ENCODE results near the gene PLSCR4.

The PLSCR4 gene

DNA sequence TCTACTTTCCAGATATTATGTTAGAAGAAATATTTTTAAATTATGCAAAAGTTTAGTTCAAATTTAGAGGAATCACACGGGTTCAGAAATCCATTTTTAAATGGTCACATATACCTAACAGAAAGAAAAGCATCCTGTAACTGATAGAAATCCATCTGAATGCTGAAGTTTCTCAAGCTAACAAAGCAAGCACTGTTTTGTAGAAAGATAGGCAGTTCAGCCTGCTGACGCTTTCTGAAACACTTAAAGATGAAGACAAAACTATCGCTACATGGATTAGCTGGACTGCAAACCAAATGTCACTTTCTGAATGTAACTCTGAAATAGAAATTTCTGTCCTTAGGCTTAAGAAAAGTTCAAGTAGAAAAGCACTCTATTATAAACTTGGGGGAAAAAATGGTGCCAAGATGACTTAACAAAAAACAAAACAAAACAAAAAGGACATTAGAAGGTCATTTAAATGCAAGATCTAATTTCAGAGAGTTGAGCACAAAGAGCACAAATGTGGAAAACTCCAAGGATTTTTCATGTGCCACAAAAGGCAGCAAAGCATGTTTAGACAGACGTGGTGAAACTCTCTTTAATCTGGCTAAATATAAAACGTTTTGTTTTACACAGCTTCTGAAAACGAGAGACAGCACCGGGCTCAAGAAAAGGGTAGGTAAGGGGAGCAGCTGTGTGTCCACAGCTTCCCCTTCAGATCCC is 91.1 kb downstream of the PLSCR4 start:
- DNase-seq: no peak
- peaks cover 0 to 6% of the 10 kb centered on the region in 2 donors for H3K4me1 Mint-ChIP-seq (ENCODE audit: low read depth in 2 of 2)
- H3K36me3 Mint-ChIP-seq (ENCODE audit: insufficient read depth): no peaks in the 10 kb centered on the region
- H3K9me3 Mint-ChIP-seq: peaks cover 0 to 3% of the 10 kb centered on the region in 2 donors
- no peak overlapping the region for H3K27ac Mint-ChIP-seq
- no peak for ATAC-seq (replicated peaks)
- H3K4me3 Mint-ChIP-seq: peak overlapping the region; percentile 21 to 61
- peaks cover 33 to 44% of the 10 kb centered on the region in 2 donors for H3K27me3 Mint-ChIP-seq

GRCh38 chr3:146159037-146159436 is 91.9 kb downstream of the PLSCR4 start:
- peaks cover 0 to 6% of the 10 kb centered on the region in 2 donors for H3K4me1 Mint-ChIP-seq (ENCODE audit: low read depth in 2 of 2)
- no peaks in the 10 kb centered on the region for H3K36me3 Mint-ChIP-seq (ENCODE audit: insufficient read depth)
- H3K4me3 Mint-ChIP-seq: no peak overlapping the region
- ATAC-seq (replicated peaks) (no peak), DNase-seq (no peak)
- no peak overlapping the region for H3K27ac Mint-ChIP-seq
- H3K27me3 Mint-ChIP-seq: peaks cover 33 to 44% of the 10 kb centered on the region in 2 donors
- H3K9me3 Mint-ChIP-seq: peaks cover 0 to 3% of the 10 kb centered on the region in 2 donors

DNA sequence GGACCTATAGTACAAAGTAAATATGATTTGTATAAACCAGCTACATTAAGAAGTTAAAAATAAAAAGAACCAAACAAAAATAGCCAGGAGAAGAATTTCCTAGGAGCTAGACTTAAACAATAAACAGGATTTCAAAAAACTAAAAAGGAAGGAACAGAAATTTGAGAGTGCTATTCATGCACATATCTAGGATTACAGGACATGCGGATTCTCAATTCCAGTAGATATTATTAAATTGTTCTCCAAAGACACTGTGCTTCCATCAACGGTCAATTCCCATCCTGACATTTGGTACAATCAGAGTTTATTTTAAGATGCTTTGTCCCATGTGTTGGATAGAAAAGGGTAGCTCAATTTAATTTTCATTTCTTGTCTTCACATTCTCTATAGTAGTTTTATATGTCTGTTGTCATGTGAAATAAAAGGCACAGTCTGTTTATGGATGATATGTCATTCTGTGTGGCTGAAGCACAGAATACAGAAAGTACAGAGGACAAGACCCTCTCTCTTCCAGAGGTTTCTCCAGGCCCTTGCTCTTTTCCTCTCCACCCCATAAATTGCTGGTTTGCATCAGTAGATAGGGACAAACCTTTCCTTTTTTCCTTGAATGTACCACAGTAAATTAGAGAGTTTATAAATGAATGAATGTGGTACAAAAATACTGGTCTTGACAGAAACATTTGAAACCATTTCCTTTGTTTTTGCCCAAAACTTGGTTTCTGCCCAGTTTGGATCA is 93.4 kb downstream of the PLSCR4 start:
- Mint-ChIP-seq H3K4me3 (no peak overlapping the region), H3K9me3 (no peaks in the 10 kb centered on the region), H3K4me1 (ENCODE audit: low read depth in 2 of 2) (peaks cover 0 to 6% of the 10 kb centered on the region in 2 donors), H3K27me3 (peaks cover 21 to 29% of the 10 kb centered on the region in 2 donors), H3K27ac (no peak overlapping the region), H3K36me3 (ENCODE audit: insufficient read depth) (no peaks in the 10 kb centered on the region)
- no peak for DNase-seq
- ATAC-seq (replicated peaks): no peak

DNA sequence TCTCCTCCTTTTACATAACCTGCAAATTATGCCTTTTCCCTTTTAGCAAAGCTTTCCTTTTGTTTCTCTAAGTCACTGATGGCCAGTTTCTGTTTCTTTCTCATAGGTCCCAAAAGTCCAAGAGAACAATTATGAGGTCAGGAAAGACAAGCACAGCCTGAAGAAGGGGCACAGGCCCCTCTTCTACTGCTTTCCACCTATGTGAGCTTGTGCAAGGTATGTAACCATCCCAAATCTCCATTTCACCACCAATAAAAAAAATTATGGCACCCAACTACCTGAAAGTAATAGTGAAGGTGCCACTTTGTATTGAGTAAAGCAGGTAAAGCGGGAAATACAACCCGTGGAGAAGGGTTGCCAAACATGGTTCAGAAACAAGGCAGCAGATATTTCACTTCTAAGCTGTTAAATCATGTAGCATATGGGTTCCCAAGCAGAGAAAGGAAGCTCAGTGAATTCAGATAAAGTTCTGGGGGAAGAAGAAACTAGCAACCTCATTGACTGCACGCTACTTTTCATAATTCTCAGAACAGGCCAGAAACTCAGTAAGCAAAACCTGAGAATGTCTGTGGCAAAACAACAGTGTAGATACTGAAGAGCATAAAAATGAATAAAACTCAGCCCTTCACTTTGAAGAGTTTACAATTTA is 94.1 kb downstream of the PLSCR4 start:
- H3K36me3 Mint-ChIP-seq (ENCODE audit: insufficient read depth): no peaks in the 10 kb centered on the region
- H3K27me3 Mint-ChIP-seq: peaks cover 14 to 22% of the 10 kb centered on the region in 2 donors
- H3K9me3 Mint-ChIP-seq: no peaks in the 10 kb centered on the region
- ATAC-seq (replicated peaks) (no peak), DNase-seq (no peak)
- H3K4me3 Mint-ChIP-seq: no peak overlapping the region
- H3K27ac Mint-ChIP-seq: no peak overlapping the region
- peaks cover 0 to 6% of the 10 kb centered on the region in 2 donors for H3K4me1 Mint-ChIP-seq (ENCODE audit: low read depth in 2 of 2)

- Mint-ChIP-seq H3K36me3 (ENCODE audit: insufficient read depth) (no peaks in the 10 kb centered on the region), H3K27ac (no peak overlapping the region), H3K4me1 (ENCODE audit: low read depth in 2 of 2) (peaks cover 0 to 6% of the 10 kb centered on the region in 2 donors), H3K27me3 (peaks cover 10 to 18% of the 10 kb centered on the region in 2 donors), H3K9me3 (no peaks in the 10 kb centered on the region), H3K4me3 (no peak overlapping the region)
- DNase-seq (no peak), ATAC-seq (replicated peaks) (no peak)
Observed at GRCh38 chr3:146156095-146156494, 94.8 kb downstream of the PLSCR4 start.

DNA sequence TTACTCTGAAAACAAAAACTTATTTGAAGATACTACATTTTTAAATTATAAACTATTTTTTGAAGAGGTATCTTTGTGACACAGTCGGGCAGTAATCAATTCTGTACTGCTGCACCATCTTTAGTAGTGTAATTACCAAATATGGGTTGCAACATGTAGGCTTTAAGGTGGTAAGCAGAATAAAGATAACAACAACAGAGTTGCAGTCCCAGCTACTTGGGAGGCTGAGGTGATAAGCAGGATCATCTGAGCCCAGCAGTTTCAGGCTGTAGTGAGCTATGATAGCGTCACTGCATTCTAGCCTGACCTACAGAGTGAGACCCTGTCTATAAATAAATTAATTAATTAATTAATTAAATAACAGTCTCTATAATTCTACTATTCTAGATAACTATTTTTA is 95.9 kb downstream of the PLSCR4 start:
- no peaks in the 10 kb centered on the region for H3K36me3 Mint-ChIP-seq (ENCODE audit: insufficient read depth)
- no peak for ATAC-seq (replicated peaks)
- H3K4me1 Mint-ChIP-seq (ENCODE audit: low read depth in 2 of 2): peaks cover 0 to 3% of the 10 kb centered on the region in 2 donors
- H3K4me3 Mint-ChIP-seq: no peak overlapping the region
- no peaks in the 10 kb centered on the region for H3K9me3 Mint-ChIP-seq
- peaks cover 5 to 14% of the 10 kb centered on the region in 2 donors for H3K27me3 Mint-ChIP-seq
- DNase-seq: no peak
- no peak overlapping the region for H3K27ac Mint-ChIP-seq

DNA sequence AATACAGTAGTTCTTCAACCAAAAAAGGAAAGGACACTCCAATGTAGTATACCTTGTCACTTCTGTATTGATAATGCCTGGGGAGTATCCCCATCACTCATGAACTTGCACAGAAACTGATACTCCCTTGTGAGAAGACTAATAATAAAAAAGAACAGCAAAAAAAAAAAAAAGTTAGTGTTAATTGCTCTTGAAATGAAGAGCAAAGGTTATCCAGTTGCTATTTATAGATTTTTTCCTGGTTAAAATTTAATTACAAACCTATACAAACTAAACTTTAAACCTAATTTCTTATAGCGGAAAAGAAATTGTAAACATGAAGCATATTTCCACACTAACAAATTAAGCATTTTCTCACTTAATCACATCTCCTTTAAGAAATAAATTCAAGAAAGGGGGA is 96.6 kb downstream of the PLSCR4 start:
- DNase-seq (no peak), ATAC-seq (replicated peaks) (no peak)
- H3K4me1 Mint-ChIP-seq (ENCODE audit: low read depth in 2 of 2): no peaks in the 10 kb centered on the region
- no peak overlapping the region for H3K27ac Mint-ChIP-seq
- no peaks in the 10 kb centered on the region for H3K36me3 Mint-ChIP-seq (ENCODE audit: insufficient read depth)
- H3K9me3 Mint-ChIP-seq: no peaks in the 10 kb centered on the region
- H3K27me3 Mint-ChIP-seq: peaks cover 0 to 7% of the 10 kb centered on the region in 2 donors
- no peak overlapping the region for H3K4me3 Mint-ChIP-seq

DNA sequence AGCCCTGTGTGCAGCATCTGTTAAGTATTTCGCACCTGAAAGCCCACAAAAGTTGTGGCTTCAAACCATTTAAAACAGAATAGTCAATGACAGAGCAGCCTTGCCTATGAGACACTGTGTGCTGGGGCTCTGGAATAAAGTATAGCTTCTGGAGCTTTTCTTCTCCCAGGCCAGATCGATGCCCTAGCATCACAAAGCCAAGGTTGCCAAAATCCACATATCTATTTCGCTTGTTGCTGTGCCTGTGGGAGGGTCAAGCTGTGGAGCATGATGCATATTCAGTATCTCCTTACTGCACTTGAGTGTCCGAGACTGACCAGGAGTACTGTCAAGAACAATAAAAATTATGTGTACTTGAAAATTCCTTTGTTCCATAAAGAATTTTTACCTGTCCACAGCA is 97.5 kb downstream of the PLSCR4 start:
- H3K9me3 Mint-ChIP-seq: no peaks in the 10 kb centered on the region
- no peak for ATAC-seq (replicated peaks)
- no peaks in the 10 kb centered on the region for H3K27me3 Mint-ChIP-seq
- H3K4me1 Mint-ChIP-seq (ENCODE audit: low read depth in 2 of 2): no peaks in the 10 kb centered on the region
- H3K27ac Mint-ChIP-seq: no peak overlapping the region
- no peak overlapping the region for H3K4me3 Mint-ChIP-seq
- H3K36me3 Mint-ChIP-seq (ENCODE audit: insufficient read depth): no peaks in the 10 kb centered on the region
- no peak for DNase-seq

- ATAC-seq (replicated peaks) (no peak), DNase-seq (no peak)
- no peaks in the 10 kb centered on the region for H3K9me3 Mint-ChIP-seq
- H3K36me3 Mint-ChIP-seq (ENCODE audit: insufficient read depth): no peaks in the 10 kb centered on the region
- H3K4me1 Mint-ChIP-seq (ENCODE audit: low read depth in 2 of 2): no peaks in the 10 kb centered on the region
- H3K4me3 Mint-ChIP-seq: no peak overlapping the region
- no peaks in the 10 kb centered on the region for H3K27me3 Mint-ChIP-seq
- no peak overlapping the region for H3K27ac Mint-ChIP-seq
Observed at GRCh38 chr3:146152834-146153233, 98.1 kb downstream of the PLSCR4 start.

DNA sequence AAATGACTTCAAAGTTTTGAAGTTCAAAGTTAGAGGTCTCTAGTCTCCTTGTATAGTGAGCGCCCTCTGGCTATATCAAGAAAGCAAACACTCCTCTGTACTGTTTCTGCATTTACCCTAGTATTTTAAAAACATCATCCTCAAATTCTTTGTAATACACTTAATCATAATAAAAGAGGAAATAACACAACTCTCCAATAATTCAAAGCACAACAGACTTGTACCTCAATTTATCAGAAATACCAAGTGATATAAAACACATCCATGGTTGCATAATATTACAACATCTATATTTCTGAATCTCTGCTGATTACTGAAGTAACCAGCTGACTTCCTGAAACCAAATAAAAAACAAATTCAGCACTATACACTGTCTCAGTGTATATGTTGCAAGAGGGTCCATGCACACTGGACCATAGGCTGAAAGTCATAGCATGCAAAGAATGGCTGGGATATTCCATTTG is 102.4 kb downstream of the PLSCR4 start:
- Mint-ChIP-seq H3K4me3 (no peak overlapping the region), H3K9me3 (no peaks in the 10 kb centered on the region), H3K27ac (no peak overlapping the region), H3K36me3 (ENCODE audit: insufficient read depth) (no peaks in the 10 kb centered on the region), H3K27me3 (no peaks in the 10 kb centered on the region), H3K4me1 (ENCODE audit: low read depth in 2 of 2) (no peaks in the 10 kb centered on the region)
- ATAC-seq (replicated peaks) (no peak), DNase-seq (no peak)

DNA sequence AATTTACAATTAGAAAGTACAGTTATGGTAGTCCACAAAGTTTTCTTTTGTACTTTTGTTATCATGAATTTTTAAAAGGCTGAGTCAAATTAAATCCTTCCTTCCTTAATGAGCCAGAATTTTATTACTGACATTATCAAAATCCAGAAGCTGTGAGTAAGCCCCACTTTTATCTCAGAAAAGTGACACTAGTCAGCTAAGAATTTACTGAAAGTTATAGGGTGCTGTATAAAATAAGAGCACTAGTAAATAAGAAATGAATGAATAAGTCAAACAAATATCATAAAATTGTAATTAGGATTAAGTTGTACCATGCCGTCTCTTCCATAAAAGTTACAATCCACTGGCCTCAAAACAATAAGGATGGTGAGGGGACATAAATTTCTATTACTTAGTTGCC is 105.3 kb downstream of the PLSCR4 start:
- Mint-ChIP-seq H3K9me3 (no peaks in the 10 kb centered on the region), H3K27me3 (no peaks in the 10 kb centered on the region), H3K4me1 (ENCODE audit: low read depth in 2 of 2) (no peaks in the 10 kb centered on the region), H3K4me3 (no peak overlapping the region), H3K36me3 (ENCODE audit: insufficient read depth) (no peaks in the 10 kb centered on the region), H3K27ac (no peak overlapping the region)
- DNase-seq: no peak
- no peak for ATAC-seq (replicated peaks)

- DNase-seq: no peak
- Mint-ChIP-seq H3K4me1 (ENCODE audit: low read depth in 2 of 2) (no peaks in the 10 kb centered on the region), H3K27me3 (no peaks in the 10 kb centered on the region)
Observed at GRCh38 chr3:146142757-146143156, 108.1 kb downstream of the PLSCR4 start.

More at GRCh38 chr3:146142757-146143156, 108.1 kb downstream of the PLSCR4 start:
- no peaks in the 10 kb centered on the region for H3K9me3 Mint-ChIP-seq
- ATAC-seq (replicated peaks): no peak
- no peaks in the 10 kb centered on the region for H3K36me3 Mint-ChIP-seq (ENCODE audit: insufficient read depth)
- no peak overlapping the region for H3K27ac Mint-ChIP-seq
- H3K4me3 Mint-ChIP-seq: no peak overlapping the region
